ENCODE measurements around the gene MAGI2.

GRCh38 chr7:79009647-79010046 lies 443.8 kb downstream of the MAGI2 start:
- TF ChIP-seq POLR2A (IDR thresholded peaks at IDR 0.05; ENCODE audit: low read length) (no peak), GATA1 (IDR thresholded peaks at IDR 0.05; ENCODE audit: low read depth, low read length) (no peak)
